Smooth muscle cell of the brain vasculature (primary cell): ENCODE measurements around the gene RNF141.

Experiments used
- DNase-seq: peaks from one replicate; pipeline ENCODE4 v3.0.0-alpha.2; 2012; ENCODE audit warnings: low read depth, low spot score

The RNF141 gene

DNA sequence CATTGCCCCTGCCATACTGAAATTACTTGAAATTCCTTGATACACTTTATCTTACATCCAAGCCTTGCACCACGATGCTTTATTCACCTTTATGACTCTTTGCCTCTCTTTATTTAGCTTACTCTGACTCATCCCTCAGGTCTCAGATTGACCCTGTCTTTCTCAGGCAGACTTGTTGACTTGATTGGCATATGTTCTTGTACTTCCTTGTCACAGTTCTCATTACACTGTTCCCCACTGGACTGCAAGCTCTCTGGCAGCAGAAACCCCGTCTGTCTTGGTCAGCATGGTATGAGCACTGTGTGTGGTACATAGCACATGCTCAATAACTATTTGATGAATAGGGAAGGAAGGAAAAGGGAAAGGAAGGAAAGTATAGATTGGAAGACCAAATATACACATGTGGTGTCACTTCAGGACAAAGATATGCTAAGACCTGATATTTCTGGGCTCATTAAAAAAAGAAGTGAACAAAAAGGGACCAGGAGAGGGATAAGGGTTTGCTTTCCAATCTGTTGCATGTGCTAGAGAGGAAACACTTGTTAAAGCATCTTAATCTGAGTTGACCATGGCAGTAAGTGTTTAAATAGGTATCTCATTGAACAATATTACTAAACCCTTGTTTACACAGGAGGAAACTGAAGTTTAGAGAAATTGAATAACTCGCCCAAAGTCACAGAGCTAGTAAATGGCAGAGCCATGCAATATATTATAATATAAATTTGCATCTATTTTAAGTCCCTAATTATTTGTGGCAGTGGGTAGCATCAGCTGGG, 20.2 kb upstream of the RNF141 start:
- DNase-seq: no peak

DNA sequence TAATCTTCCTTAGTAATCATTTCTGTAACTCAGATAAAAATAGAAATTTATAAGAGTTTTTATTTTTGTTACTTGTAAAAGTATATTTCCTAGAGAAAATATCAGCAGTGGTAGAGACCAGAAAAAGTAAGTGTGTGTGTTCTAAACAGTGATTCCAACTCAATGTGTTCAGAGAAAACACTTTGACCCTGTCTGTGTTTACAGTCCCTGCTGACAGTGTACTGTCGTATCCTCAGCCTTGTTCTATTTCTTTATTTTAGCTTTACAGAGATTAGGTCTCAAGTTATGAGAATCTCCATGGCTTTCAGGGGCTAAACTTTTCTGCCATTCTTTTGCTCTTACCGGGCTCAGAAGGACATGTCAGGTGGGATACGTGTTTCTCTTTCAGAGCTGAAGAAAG, 17.3 kb upstream of the RNF141 start:
- no peak for DNase-seq

DNA sequence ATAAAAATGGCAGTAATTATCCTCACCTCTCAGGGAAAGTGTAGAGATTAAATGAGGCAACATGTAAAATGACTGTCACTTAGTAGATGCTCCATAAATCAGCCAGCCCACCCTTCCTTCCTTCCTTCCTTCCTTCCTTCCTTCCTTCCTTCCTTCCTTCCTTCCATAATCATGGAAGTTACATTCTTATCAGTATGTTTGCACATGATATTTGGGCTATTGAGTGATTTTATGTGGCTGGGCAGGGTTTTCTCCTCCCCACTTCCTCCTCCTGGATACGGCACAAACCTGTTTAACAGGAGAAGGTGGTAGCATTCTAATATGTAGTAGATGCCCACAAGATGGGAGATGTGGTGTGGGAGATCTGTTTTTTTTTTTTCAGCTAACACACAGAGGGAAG, 15.6 kb upstream of the RNF141 start:
- no peak for DNase-seq

DNA sequence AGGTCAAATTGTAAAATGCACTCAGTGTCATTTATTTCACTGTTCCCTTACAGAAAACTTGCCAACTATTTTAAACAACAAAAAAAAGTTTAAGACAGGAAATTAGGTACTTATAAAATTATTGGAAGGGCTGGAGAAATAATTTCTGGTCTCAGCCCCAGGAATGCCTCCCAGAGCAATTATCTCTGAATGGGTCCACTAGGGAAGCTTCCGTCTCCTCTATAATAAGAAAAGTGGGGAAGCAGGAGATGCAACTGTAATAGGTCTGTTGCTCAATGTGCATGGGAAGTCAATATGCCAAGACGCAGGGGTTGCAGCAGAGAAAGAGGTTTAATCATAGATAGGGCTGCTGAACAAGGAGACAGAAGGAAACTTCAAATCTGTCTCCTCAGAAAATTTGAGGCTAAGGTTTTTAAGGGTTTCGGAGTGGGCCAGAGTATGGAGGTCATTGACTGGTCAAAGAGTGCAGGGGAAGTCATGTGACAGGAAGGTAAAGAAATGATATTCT, 10.9 kb upstream of the RNF141 start:
- DNase-seq: no peak

DNA sequence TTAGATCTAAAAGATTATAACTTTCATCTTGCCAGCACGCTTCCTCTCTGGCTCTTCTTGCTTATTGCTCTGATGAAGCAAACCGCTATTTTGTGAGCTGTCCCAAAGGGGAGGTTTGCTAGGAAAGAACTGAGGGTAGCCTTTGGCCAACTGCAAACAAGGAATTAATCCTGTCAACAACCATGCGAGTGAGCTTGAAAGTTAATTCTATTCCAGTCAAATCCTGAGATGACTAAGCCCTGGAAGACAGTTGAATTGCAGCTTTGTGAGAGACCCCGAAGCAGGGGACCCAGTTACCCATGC, 10.3 kb upstream of the RNF141 start:
- no peak for DNase-seq

DNA sequence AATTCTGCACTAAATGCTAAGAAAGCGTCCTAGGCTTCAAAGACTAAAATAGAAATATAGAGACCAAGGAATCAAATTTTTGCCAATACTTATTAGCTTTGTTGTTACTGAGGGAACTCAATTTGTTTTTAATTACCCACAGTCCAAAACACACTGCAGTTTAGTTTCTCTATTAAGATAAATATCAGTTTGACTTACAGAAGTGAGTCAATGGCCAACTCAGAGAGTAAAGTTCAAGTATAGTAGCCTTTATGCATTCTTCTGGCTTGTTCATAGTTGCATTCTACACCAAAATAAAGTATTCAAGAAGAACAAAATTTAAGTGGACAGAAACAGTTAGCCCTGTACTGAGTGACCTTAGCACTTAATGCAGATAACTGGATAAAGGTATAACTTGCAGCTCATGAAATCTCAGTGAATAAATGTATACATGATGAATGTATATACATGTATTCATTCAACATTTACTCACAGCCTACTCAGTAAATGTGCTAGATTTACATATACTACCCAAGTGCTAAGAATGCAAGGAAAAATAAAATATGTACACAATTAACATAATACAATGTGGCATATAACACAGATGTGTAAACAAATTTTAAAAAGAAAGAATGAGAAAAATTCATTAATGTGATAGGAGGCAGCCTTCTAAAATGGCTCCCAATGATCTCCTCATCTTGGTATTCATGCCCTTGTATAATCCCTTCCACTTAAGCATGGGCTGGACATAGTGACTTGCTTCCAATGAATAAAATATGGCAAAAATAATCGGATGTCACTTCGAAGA, 9.7 kb upstream of the RNF141 start:
- DNase-seq: no peak

DNA sequence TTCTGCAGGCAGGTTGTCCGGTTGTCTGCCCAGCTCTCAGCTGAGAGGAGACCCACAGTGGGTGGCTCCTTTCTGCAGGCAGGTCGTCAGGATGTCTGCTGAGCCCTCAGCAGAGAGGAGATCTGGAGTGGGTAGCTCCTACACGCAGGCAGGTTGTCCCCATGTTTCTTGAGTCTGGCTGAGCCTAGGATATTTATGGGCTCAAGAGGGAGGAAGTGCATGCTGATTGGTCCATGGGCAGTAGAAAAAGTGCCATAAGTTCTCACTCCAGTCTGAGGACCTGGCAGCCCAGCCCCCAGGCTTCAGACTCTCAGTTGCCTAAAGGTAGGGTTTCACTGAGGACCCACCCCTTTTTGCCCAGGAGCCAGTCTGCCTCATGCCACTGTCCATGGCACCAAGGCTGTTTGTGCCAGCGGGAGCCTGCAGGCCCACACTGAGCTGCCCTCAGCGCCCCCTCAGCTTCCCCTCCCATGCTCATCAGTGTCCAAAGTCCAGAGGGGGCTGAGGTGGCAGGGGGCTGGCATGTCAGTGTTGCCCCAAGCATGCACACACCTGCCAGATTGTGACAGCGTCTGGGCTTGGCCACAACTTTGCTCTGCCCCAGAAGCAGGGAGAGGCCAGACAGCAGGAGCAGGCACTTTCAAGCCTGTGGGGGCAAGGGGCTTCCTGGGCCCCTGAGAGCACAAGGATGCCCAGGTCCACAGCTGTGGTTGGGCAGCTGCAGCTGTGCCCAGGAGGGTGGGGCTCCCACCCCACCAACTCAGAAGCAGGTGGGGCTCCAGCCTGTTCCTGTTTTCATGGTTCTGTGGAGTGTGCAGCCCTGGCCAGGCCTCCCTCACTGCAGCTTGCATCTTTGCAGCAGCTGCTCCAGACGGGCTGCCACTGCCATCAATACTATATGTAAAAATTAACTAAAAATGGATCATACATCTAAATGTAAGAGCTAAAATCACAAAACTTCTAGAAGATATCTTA, 3.8 kb upstream of the RNF141 start:
- DNase-seq: no peak

DNA sequence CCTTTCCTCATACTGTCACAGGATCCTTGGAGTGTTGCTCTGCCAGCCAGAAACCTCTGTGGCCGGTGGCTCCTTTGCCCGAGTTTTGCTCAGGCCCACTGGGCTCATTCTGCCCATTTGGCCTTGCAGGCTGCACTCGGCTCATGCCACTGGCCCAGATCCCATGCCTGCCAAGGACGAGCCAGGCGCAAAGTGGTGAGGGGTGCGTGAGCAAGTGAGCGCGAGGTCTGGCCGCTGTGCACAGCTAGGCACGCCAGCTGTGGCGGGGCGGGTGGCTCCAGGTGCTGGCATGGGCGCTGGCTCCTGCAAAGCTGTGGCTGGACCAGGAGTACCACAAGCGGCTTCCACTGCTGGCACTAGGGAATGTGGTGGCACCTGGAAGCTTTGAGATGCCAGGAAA, 2.8 kb upstream of the RNF141 start:
- no peak for DNase-seq

DNA sequence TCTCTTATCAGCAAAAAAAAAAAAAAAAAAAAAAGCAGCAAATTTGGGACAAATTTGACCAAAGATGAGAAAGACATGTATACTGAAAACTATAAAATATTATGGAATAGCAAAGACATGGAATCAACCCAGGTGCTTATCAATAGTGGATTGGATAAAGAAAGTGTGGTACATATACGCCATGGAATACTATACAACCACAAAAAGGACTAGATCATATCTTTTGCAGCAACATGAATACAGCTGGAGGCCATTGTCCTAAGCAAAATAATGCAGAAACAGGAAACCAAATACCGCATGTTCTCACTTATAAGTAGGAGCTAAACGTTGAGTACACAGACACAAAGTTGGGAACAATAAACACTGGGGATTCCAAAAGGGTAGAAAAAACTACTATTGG, 1.8 kb upstream of the RNF141 start:
- no peak for DNase-seq

DNA sequence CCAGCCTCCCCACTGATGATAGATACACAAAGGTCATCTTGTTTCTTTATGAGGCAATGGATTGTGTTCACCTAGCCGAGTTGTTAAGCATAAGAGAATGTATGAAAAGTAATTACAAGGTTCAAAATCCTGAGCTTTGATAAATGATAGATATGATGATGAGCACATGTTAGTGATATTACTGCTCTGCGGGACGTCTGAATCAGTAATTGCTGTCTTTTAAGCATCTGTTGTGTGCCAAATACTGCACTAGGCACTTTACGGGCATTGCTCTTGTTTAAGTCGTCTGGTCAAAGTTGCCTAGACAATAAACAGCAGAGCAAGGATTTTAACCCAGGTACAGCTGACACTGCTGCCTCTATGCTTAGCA, 559 bp upstream of the RNF141 start:
- no peak for DNase-seq

DNA sequence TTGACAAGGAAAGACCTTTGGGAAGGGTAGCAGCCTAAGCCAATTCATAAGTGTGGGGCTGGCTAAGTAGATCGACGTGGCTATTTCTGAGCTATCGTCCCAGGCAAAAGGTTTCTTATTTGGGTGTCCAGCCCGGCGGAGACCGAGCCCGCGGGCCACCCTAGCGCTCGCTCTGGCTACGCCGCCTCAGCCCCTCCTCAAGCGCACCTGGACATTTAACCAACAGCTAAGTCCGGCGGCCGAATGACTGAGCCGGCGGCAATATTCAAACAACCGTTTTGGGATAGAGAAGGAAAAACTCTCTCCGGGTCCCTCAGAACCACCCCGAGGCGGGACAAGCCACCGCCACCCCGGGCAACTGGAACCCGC, 457 bp downstream of the RNF141 start:
- no peak for DNase-seq

DNA sequence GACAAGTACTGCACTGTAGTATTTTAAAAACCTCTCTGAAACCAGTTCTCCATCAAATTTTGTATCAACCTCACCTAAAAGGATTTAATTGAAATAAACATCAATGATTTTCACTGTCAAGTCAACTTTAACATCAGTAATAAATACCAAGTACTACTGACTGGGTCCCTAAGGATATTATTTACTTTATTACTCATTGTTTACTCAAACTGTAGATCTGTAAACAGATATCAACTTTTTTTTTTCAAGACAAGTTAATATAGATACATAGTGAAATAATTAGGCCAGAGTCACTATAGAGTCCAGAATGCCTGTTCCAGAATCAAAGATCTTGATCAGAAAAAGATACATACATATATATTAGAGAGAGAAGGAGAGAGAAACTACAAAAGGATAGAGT, 1.6 kb downstream of the RNF141 start:
- DNase-seq: no peak

DNA sequence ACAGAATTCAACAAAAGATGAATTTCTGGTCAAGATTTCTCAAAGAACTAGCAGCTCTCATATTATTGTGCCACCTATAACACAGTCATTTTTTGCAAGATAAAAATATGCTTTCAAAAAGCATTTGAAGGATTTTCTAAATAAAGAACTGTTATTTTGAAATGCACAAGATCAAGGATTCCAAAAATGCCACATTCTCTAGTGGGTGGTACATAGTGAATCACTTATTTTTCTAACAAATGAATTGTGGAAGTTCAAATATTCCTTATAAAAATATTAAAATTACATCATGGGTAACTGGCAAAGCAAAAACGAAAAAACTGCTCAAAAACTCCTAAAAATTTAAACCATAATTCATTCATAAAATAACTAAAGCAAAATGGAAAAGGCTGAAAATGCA, 2.1 kb downstream of the RNF141 start:
- no peak for DNase-seq

DNA sequence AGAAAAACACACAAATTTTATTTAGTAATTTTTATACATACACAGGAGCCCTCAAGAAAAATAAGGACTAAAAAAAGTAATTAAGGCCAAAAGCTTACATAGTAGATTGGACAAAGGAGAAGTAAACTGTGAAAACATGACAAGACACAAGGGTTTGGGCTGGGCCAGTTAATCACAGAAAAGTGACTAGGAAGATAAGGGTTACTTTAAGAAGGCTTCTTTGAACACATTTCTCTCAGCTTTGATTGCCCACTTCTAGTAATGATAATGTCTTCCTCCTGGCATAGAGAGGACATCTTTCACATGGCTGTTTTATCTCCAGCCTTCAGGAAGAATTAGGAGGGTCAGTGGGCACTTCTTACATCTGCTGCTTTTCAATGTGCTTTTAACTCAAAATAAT, 3.4 kb downstream of the RNF141 start:
- no peak for DNase-seq

DNA sequence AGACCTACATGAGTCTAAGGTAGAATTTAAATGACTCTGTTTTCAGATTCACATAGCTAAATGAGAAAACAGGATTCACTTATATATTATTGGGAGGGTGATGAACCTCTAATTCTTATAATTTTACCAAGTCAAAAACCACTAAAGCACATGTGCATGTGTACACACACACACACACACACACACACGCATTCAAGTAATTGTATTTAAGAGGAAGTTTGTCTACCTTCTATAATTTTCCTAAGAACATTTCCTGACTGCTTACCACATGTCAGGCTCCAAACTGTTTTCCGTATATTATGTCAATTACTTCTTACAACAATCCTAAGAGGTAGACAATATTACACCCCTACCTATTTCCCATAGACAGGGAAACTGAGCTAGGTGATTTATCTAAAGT, 6.7 kb downstream of the RNF141 start:
- no peak for DNase-seq

DNA sequence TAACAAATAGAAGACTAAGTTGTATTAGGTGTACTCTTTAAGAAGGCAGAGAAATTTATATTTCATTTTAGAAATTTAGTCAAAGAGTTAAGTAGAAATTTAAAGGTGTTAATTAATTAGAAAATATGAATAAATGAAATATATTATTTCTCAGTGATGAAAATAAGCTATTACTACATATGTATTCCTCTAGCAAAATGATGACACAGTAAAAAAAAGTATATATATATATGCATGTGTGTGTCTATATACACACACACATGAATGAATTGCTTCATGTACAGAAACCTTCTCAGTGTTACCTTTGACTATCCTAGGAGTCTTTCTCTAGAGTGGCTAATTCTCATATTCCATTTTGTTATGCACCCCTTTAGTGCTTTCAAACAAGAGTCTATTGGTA, 7.7 kb downstream of the RNF141 start:
- DNase-seq: no peak

DNA sequence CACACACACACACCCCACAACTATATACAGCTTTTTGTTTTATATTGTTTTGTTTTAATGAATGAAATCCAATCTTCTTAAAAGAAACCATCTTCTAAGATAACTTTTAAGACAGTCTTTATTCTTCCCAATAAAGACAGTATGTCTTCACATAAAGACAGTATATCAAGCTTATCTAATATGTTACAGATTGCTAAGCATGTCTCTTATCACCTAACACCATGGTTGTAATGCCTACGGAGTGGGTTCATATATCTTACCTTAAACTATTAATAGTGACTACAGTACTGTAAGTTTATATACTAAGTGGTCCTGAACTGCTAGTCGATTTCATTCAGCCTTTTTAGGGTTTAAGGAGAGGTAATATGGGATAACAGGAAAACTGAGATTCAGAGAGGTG, 8.5 kb downstream of the RNF141 start:
- DNase-seq: no peak

DNA sequence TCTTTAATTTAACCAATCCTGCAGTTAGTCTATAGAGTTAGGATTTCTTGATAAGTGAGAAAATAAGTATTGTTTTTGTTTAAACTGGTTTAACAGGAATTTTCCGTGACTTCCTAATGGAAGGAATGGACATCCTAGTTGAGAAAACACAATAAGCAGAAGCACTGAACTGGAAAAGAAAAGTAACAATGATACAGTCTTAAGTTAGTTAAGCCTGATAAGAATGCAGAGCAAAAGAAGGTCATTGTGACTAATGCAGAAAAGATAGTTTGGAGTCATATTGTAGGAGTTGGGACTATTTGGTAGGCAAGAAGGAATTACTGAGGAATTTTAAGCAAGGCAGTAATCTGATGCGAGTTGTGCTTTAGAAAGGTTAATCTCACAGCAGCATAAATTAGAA, 11.7 kb downstream of the RNF141 start:
- DNase-seq: no peak

DNA sequence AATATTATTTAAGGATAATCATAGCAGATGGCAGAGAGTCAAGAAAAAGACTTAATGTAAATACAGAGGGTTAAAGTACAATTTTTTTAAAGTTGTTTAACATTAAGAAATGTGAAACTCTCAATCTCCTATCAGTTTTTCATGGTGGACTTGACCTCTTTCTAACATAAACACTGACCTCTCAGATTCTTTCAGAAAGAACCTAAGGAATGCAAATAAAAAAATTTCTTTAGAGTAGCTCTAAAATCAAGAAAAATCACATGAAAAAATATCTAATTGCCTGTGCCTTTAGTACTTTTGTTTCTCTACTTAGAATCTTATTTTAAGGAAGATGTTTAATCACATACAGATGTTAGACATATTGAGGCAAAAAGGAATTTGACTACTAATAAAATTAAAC, 12.9 kb downstream of the RNF141 start:
- no peak for DNase-seq

DNA sequence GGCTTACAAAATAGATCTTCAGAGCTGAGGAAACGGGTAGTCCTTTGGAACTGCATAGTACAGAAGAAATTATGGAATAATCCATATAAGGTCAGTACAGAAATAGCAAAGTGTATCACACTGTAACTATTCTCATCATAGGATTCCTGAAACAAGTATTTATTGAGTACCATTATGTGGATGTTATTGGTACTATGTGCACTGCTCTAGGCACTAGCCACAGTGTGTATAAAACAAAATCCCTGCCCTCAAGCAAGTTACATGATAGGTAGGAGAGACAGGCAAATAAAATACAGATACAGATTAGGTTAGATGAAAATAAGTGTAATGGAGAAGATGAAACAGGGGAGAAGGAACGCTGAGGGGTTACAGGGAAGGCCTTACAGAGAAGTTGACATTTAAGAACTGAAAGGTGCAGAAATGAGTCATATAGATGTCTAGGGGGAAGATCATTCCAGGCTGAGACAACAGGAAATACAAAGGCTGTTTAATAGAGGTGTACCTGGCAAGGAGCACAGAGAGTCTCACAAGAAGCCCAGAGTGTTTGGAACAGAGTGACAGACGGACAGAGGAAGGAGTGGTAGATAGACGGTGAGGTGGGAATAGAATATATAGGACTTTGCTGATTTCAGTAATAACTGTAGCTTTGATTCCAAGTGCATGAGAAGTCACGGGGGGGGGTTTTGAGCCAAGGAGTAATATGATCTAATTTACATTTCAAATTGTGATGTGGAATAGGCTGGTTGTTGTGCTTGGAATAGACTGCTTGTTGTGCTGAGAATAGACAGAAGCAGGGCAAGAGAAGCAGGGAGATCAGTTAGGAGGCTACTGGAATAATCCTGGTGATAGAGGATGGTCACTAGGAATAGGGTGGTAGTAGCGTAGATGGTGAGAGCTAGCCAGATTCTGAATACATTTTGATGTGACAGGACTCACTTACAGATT, 13.7 kb downstream of the RNF141 start:
- DNase-seq: no peak

DNA sequence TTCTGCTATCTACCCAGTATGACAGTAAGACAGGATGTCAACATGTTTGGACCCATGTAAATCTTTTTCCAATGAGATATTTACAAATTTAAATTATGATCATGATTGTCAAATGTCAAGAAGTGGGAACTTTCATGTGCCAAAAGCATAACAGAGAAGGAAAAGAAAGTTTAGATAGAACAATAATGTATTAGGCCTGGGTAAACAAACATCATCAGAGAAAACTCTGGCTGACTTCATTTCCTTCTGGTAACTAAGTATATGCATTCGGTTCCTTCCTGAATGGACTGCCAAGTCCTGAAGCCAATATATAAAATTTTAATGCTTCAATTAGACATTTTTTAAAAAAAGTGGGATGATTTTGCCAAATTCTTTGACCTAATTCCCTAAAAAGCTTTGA, 16.5 kb downstream of the RNF141 start:
- DNase-seq: no peak
